ENCODE data around the gene ERMAP. TPM values are rescaled to one million over a fixed set of nuclear protein-coding genes. Genes with fewer than 3 reads are reported as not detected.

Gene ERMAP
- total RNA-seq, 1 donor from 2014 or later = 10.9 TPM

- DNase-seq = no peak
These were observed 60.5 kb downstream of the ERMAP start for GRCh38 chr1:42877380-42877779.

- DNase-seq = no peak
These were observed 63.5 kb downstream of the ERMAP start for GRCh38 chr1:42880384-42880783.

- no peak for DNase-seq
These were observed 69.3 kb downstream of the ERMAP start for GRCh38 chr1:42886046-42886739.

- DNase-seq = no peak
These were observed 69.9 kb downstream of the ERMAP start for GRCh38 chr1:42886800-42887199.

GRCh38 chr1:42887366-42887765 lies 70.4 kb downstream of the ERMAP start:
- DNase-seq = no peak

GRCh38 chr1:42888013-42888633 lies 71.2 kb downstream of the ERMAP start:
- no peak for DNase-seq

- DNase-seq = no peak
These were observed 72.3 kb downstream of the ERMAP start for GRCh38 chr1:42889264-42889663.

GRCh38 chr1:42891465-42892138 lies 74.7 kb downstream of the ERMAP start:
- DNase-seq = no peak

Other genes with a start within 250 kb of the ERMAP start
- gene PPIH, start 158.7 kb upstream of the ERMAP start, total RNA-seq = 22.1 TPM
- 297 TPM for gene YBX1, start 134.7 kb upstream of the ERMAP start, total RNA-seq
- 2.7 TPM for gene CLDN19, start 76.9 kb upstream of the ERMAP start, total RNA-seq
- 74.8 TPM for gene P3H1, start 50.1 kb upstream of the ERMAP start, total RNA-seq
- gene C1orf50, start 49.9 kb upstream of the ERMAP start, total RNA-seq = 5.2 TPM
- gene TMEM269, start 32.1 kb upstream of the ERMAP start, total RNA-seq = 0.10 TPM
- gene SVBP, start 275 bp downstream of the ERMAP start, total RNA-seq = 23.7 TPM
- 7.7 TPM for gene ZNF691, start 29.5 kb downstream of the ERMAP start, total RNA-seq
- gene SLC2A1, start 141.7 kb downstream of the ERMAP start, total RNA-seq = 76.7 TPM

All from skin of body (tissue), 2 donors.